NCI-H1105 (cell line): ENCODE results near the gene UBASH3B.
A peak's percentile ranks its signal among the peaks of the same experiment; 100 is the strongest.

Experiments used
- DNase-seq: peaks from one replicate; lab custom pipeline; 2025; lab: John Stamatoyannopoulos, UW

UBASH3B gene

GRCh38 chr11:122732342-122733315, 77.1 kb downstream of the UBASH3B start:
- DNase-seq: no peak

GRCh38 chr11:122733318-122733717, 77.8 kb downstream of the UBASH3B start:
- peak; percentile 96 for DNase-seq

- DNase-seq: no peak
Measured at GRCh38 chr11:122734848-122735496, 79.5 kb downstream of the UBASH3B start.

DNA sequence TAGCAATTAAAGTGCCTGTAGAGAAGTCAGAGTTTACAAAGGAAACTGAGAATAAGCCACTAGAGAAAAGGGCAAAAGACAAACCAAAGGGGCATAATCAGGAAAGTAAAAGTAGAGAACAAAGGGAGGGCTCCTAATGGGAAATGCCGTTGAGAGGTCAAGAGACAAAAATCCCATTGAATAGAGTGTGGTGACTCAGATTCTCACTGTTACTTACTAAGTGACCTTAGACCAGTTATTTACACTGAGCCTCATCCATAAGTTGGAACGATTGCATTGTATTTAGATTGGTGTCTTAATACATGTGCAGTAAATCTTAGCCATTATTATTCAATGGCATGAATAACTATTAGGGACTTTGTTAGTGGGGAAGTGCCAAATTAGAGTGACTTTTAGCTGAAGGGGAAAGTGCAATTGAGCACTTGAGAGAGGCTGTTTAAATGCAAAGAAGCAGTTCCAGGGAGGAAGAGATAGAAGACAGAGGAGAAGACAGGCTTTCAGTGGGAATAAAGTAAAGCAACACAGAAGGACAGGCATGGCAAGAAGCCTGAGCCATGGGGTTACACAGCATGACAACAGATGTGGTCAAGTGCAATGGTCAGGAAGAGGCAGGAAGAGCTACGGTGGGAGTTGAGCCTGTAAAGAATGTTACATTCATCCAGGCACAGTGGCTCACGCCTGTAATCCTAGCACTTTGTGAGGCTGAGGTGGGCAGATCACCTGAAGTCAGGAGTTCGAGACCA, 82.6 kb downstream of the UBASH3B start:
- no peak for DNase-seq

DNA sequence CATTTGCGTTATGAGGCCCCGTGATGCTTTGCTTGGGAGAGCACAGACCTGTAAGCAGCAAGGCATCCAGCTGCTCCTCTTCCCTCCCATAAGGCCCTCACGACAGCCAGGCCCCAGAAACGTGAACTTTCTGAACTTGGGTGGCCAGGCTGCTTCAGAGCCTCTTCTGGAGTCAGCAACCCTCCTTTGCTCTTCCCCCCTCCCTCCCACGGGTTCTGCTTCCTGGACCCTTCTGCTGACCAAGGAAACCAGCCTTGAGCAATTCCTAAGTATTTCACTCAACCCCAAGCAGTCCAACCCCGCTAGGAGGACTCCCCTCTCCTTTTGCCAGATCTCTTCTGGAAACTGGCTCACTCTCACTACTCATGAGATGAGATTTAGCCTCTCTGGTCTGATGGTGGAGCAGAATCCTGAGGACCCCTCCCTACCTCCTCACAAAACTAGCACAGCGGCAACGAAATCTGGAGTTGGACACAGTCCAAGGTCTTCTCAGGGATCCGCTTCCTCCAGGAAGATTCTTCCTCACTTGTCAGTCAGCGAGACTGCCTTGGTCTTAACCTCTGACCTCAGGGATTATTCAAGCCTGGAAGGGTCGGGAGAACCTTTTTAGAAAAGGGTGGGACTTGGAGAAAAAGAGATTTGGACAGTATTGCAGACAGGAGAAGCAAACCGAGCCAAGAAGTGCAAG, 86.2 kb downstream of the UBASH3B start:
- no peak for DNase-seq

DNA sequence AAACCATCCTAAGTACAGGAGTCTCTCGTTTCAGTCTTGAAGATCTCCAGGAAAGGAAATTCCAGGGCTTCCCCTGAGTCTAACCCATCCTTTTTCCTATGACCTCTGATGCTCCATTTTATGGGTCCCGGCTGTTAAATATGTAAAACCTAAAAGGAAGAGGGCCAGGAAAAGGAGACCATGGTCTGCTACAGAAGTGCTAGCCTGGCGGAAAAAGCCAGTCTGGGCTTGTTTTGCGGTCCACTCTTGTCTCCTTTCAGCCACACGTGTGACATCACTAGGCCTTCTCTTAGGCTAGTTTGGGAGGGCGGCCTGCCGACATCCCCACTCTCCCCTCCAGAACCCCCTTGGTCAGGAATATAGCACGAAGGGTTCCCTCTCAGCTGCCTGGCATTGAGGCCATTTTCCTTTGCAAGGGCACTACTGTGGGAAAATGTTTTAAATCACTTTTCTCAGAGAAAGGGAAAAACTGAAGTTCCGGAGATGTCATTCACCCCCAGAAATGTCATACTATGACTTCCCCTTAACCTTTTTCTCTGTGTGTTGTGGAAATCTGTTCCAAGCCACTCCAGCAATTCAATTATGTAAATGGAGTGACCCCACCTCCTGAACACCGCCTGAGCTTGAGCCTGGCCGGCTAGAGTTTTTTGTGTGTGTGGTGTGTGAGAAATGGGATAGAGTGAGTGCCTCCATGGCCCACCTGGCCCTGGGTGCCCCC, 86.9 kb downstream of the UBASH3B start:
- DNase-seq: no peak

DNA sequence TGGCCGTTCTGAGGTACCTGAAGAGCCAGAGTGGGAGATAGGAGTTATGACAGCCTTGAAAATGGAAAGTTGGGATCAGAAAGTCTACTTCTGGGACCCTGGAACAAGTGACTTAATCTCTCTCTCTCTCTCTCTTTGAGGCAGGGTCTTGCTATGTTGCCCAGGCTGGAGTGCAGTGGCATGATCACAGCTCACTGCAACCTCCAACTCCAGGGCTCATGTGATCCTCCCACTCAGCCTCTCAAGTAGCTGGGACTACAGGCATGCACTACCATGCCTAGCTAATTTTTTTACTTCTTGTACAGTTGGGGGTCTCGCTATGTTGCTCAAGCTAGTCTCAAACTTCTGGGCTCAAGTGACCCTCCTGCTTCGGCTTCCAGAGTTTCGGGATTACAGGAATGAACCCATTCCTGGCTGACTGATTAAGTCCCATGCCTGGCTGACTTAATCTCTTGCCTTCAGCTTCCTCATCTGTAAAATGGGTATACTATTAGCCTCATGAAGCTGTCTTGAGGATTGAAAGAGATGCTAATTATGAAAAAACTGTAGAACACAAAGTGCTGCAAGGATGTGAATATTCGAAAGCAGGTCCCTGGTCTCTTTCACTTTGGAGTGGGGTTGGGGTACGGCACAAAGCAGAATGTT, 87.7 kb downstream of the UBASH3B start:
- DNase-seq: no peak

DNA sequence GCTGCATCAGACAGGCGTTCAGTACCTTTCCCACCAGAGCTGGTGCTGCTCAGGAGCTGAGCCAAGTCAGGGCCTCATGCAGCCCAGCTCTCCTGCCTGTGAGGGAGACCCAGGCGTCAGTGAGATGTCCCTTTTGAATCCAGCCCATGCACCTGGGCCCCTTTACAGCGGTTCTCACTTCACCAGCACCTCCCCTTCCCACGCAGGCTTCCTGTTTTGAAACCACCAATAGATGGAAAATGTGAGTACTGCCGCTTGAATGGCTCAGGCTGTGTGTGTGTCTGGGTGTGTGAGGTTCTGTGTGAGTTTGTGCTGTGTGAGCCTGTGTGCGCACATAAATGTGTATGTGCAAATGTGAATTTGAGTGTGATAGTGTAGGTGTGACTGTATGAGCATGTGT, 88.4 kb downstream of the UBASH3B start:
- no peak for DNase-seq

- DNase-seq: no peak
Measured at GRCh38 chr11:122744357-122744756, 88.8 kb downstream of the UBASH3B start.

DNA sequence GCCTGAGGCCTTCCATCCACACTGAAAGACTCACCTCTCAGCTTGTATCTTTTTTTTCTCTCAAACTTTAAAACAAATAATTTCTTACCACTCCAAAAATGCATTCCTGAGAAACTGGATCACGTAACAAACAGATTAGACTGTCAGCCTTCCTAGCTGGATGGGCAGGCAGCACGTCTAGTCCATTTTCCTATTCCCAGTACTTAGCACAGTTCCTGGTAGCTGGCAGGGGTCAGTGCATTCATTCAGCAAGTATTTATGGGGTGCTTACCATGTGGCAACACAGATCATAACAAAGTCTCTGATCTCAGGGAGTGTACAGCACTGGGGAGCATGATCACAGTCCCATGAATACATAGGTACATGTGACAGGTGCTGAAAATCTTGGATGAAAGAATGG, 89.6 kb downstream of the UBASH3B start:
- no peak for DNase-seq

DNA sequence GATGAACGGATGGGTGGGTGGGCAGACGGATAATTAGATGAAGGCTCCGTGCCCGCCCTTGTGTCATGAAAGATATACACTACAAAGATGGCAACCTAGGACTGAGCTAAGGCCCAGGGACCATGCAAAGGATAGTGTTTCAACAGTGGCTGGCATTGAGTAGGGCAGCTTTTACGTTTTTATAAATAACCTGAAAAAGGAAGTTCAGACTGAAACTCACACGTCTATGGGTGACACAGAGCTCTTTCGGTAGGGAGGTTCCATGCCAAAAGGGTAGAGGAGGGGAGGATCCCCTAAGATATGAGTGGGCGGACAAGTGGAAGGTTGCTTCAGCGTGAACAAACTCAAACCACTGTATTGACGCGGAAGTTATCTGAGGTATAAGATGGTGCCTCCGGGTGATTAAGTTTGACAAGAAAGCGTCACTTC, 90.5 kb downstream of the UBASH3B start:
- no peak for DNase-seq

GRCh38 chr11:122746611-122747244, 91.2 kb downstream of the UBASH3B start:
- no peak for DNase-seq

GRCh38 chr11:122747351-122747781, 91.8 kb downstream of the UBASH3B start:
- DNase-seq: no peak

- DNase-seq: no peak
Measured at GRCh38 chr11:122749005-122749687, 93.6 kb downstream of the UBASH3B start.

GRCh38 chr11:122750049-122750448, 94.5 kb downstream of the UBASH3B start:
- no peak for DNase-seq

GRCh38 chr11:122751292-122752070, 96.0 kb downstream of the UBASH3B start:
- DNase-seq: peak; percentile 94

GRCh38 chr11:122754028-122754427, 98.5 kb downstream of the UBASH3B start:
- DNase-seq: no peak

DNA sequence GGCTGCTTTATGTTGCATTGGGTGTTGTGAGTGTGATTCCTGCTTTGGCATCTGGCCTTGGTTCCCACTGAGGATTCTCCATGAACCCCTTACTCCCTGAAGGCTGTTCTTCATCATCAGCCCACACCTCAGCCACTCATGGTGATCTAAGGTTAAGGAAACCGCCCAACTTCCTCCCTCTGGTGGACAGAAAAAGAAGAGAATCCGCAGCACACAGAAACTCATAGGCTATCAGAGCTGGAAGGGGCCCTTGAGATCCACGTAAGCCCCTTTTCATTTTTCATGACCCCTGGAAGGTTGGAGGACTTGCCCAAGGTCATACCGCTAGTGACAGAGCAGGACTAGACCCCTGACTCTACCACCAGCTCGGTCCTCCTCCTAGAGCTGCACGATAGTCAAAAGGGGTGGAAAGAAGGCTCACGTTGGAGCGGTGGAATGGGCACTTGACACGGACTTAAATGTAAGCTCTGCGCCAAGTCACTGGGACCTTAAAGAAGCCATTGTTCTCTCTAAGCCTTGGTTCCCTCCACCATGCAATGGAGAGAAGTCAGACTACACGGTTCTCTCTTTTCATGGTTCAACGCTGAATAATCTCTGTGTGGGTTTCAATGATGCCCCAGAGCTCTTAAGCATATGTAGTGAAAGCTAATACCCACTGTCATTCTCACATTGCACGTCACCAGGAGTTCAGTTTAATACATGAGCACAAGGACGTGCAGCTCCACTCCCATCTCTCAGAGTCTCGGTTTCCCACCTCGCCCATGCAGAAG, 99.2 kb downstream of the UBASH3B start:
- no peak for DNase-seq
